Measurements from ENCODE around the gene ACAD11.
"Not testable (repeated sequence)": the region's sequence is repeated elsewhere in the genome, so short reads cannot be mapped to it uniquely, and the experiment has no call there.

The ACAD11 gene

GRCh38 chr3:132650153-132650552 lies 9.5 kb downstream of the ACAD11 start:
- no peak for DNase-seq

GRCh38 chr3:132645058-132645457 lies 14.6 kb downstream of the ACAD11 start:
- no peak for DNase-seq

GRCh38 chr3:132643366-132643765 lies 16.2 kb downstream of the ACAD11 start:
- DNase-seq: no peak

GRCh38 chr3:132642539-132642847 lies 17.1 kb downstream of the ACAD11 start:
- DNase-seq: no peak

GRCh38 chr3:132641837-132642538 lies 17.6 kb downstream of the ACAD11 start:
- DNase-seq: peak; percentile 4 to 61

- DNase-seq: not testable (repeated sequence)
Observed at GRCh38 chr3:132641427-132641826, 18.2 kb downstream of the ACAD11 start.

- DNase-seq: no peak
Observed at GRCh38 chr3:132638706-132639105, 20.9 kb downstream of the ACAD11 start.

- DNase-seq: no peak
Observed at GRCh38 chr3:132637590-132637989, 22.0 kb downstream of the ACAD11 start.

GRCh38 chr3:132635052-132635451 lies 24.6 kb downstream of the ACAD11 start:
- DNase-seq: no peak

GRCh38 chr3:132630612-132631011 lies 29.0 kb downstream of the ACAD11 start:
- no peak for DNase-seq

GRCh38 chr3:132629928-132630327 lies 29.7 kb downstream of the ACAD11 start:
- DNase-seq: no peak

GRCh38 chr3:132628157-132628556 lies 31.5 kb downstream of the ACAD11 start:
- no peak for DNase-seq

- no peak for DNase-seq
Observed at GRCh38 chr3:132626955-132627354, 32.7 kb downstream of the ACAD11 start.

GRCh38 chr3:132625613-132626012 lies 34.0 kb downstream of the ACAD11 start:
- no peak for DNase-seq

- DNase-seq: no peak
Observed at GRCh38 chr3:132624790-132625189, 34.8 kb downstream of the ACAD11 start.

- no peak for DNase-seq
Observed at GRCh38 chr3:132623646-132624045, 36.0 kb downstream of the ACAD11 start.

GRCh38 chr3:132622761-132623160 lies 36.8 kb downstream of the ACAD11 start:
- no peak for DNase-seq

GRCh38 chr3:132622148-132622547 lies 37.5 kb downstream of the ACAD11 start:
- no peak for DNase-seq

GRCh38 chr3:132616780-132617179 lies 42.8 kb downstream of the ACAD11 start:
- DNase-seq: no peak

GRCh38 chr3:132615881-132616280 lies 43.7 kb downstream of the ACAD11 start:
- DNase-seq: no peak

- DNase-seq: not testable (repeated sequence)
Observed at GRCh38 chr3:132615301-132615700, 44.3 kb downstream of the ACAD11 start.

- DNase-seq: not testable (repeated sequence)
Observed at GRCh38 chr3:132606620-132607019, 53.0 kb downstream of the ACAD11 start.

- no peak for DNase-seq
Observed at GRCh38 chr3:132606085-132606484, 53.5 kb downstream of the ACAD11 start.

- no peak for DNase-seq
Observed at GRCh38 chr3:132605374-132605792, 54.2 kb downstream of the ACAD11 start.

GRCh38 chr3:132600614-132601013 lies 59.0 kb downstream of the ACAD11 start:
- not testable (repeated sequence) for DNase-seq
